Endothelial cell of umbilical vein (primary cell): ENCODE results near the gene SCAI.

Experiments
- EZH2 ChIP-seq: IDR thresholded peaks from 2 replicates; pipeline ENCODE4 v1.6.1; 2012; ENCODE audit warnings: borderline replicate concordance, low read depth, mild to moderate bottlenecking, moderate library complexity, low read length, inconsistent platforms; ENCODE audit not compliant: severe bottlenecking
- FOS ChIP-seq: IDR thresholded peaks from 2 replicates; pipeline ENCODE4 v1.6.1; 2011; ENCODE audit warnings: mild to moderate bottlenecking, low read length, moderate library complexity, borderline replicate concordance; ENCODE audit not compliant: insufficient read depth
- POLR2A ChIP-seq: IDR thresholded peaks from 2 replicates; pipeline ENCODE4 v1.6.1; 2012; ENCODE audit warnings: low read depth, mild to moderate bottlenecking, control low read depth, low read length
- POLR2AphosphoS5 ChIP-seq: IDR thresholded peaks from 2 replicates; pipeline ENCODE4 v1.6.1; 2012; ENCODE audit warnings: low read depth, mild to moderate bottlenecking, control low read depth, low read length, moderate library complexity; ENCODE audit not compliant: insufficient read depth
- TF ChIP-seq, protein P1 (sequence below), 2 donors: IDR thresholded peaks; 1 replicate in 1 of 2; 2 replicates in 1 of 2; pipeline ENCODE4 v1.5.1; 2011; ENCODE audit warnings: low read length in 2 of 2, mild to moderate bottlenecking in 2 of 2, moderate library complexity in 2 of 2, control low read depth in 1 of 2, inconsistent platforms in 1 of 2, low read depth in 1 of 2; ENCODE audit not compliant: insufficient read depth in 1 of 2; ENCODE audit errors: extremely low read depth in 1 of 2
- TF ChIP-seq, protein P2 (sequence below): IDR thresholded peaks from 2 replicates; pipeline ENCODE4 v1.6.1; 2011; ENCODE audit not compliant: insufficient read depth, insufficient read length

DNA sequence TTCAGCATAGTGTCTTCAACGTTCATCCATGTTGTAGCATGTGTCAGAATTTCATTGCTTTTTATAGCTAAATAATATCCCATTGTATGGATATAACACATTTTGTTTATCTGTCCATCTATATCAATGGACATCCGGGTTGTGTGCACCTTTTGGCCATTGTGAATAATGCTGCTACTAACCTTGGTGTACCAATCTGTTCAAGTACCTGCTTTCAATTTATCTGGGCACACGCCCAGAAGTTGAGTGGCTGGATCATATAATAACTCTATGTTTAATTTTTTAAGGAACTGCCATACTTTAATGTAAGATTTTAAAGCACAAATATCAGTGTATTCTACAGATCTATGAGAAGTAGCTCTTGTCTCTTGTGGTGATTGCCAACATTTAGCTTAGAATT, 43.5 kb downstream of the SCAI start:
- TF ChIP-seq EZH2 (no peak), POLR2A (no peak), POLR2AphosphoS5 (no peak), FOS (no peak)
- TF ChIP-seq, protein P1, sequence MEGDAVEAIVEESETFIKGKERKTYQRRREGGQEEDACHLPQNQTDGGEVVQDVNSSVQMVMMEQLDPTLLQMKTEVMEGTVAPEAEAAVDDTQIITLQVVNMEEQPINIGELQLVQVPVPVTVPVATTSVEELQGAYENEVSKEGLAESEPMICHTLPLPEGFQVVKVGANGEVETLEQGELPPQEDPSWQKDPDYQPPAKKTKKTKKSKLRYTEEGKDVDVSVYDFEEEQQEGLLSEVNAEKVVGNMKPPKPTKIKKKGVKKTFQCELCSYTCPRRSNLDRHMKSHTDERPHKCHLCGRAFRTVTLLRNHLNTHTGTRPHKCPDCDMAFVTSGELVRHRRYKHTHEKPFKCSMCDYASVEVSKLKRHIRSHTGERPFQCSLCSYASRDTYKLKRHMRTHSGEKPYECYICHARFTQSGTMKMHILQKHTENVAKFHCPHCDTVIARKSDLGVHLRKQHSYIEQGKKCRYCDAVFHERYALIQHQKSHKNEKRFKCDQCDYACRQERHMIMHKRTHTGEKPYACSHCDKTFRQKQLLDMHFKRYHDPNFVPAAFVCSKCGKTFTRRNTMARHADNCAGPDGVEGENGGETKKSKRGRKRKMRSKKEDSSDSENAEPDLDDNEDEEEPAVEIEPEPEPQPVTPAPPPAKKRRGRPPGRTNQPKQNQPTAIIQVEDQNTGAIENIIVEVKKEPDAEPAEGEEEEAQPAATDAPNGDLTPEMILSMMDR (IDR thresholded peaks at IDR 0.05; ENCODE audit: extremely low read depth in 1 of 2, insufficient read depth in 1 of 2, low read depth in 1 of 2, low read length in 2 of 2): no peak
- TF ChIP-seq, protein P2, sequence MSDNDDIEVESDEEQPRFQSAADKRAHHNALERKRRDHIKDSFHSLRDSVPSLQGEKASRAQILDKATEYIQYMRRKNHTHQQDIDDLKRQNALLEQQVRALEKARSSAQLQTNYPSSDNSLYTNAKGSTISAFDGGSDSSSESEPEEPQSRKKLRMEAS: no peak
